ENCODE data around the gene IFITM1.

IFITM1 gene

GRCh38 chr11:293271-293851 lies 20.5 kb upstream of the IFITM1 start:
- Histone ChIP-seq H2AK5ac (ENCODE audit: low read length) (no peak overlapping the region), H2BK5ac (ENCODE audit: low read length) (no peak overlapping the region), H3K27me3 (ENCODE audit: insufficient read depth, low read length, poor library complexity) (no peaks in the 10 kb centered on the region), H3K9ac (ENCODE audit: low read length) (no peak overlapping the region), H3K4me3 (ENCODE audit: low read length) (no peak overlapping the region), H3K36me3 (ENCODE audit: control insufficient read depth, insufficient read depth, low read length) (peaks cover 8% of the 10 kb centered on the region), H3K18ac (ENCODE audit: low read length) (no peak overlapping the region), H3K27ac (ENCODE audit: low read depth, low read length) (no peak overlapping the region), H3K4ac (ENCODE audit: low read depth, low read length) (no peak overlapping the region), H4K8ac (ENCODE audit: low read depth, low read length) (no peak overlapping the region), H3K79me1 (ENCODE audit: low read length) (peaks cover 1% of the 10 kb centered on the region), H3K4me1 (ENCODE audit: control insufficient read depth, low read depth, low read length) (peaks cover 10% of the 10 kb centered on the region), H4K5ac (ENCODE audit: low read length) (no peak overlapping the region), H2BK15ac (replicated peaks; ENCODE audit: low read depth) (no peak overlapping the region), H3K4me2 (ENCODE audit: low read length) (no peak overlapping the region), H3K79me2 (ENCODE audit: control insufficient read depth, insufficient read depth, low read length) (no peaks in the 10 kb centered on the region), H3K23ac (ENCODE audit: low read length) (no peak overlapping the region), H2BK120ac (ENCODE audit: low read depth, low read length) (no peak overlapping the region), H3K56ac (ENCODE audit: low read length) (no peak overlapping the region)
- no CpG with 5 or more reads among the region's 18 CpGs for WGBS (ENCODE audit: extremely low coverage, insufficient coverage, low lambda C conversion rate)
- DNase-seq: no peak

- H3K4me2 ChIP-seq (ENCODE audit: low read length): no peak overlapping the region
- no peak overlapping the region for H3K4ac ChIP-seq (ENCODE audit: low read depth, low read length)
- DNase-seq: no peak
- no peak overlapping the region for H2BK15ac ChIP-seq (replicated peaks; ENCODE audit: low read depth)
- H3K18ac ChIP-seq (ENCODE audit: low read length): no peak overlapping the region
- H3K9ac ChIP-seq (ENCODE audit: low read length): no peak overlapping the region
- no peak overlapping the region for H2BK5ac ChIP-seq (ENCODE audit: low read length)
- peaks cover 8% of the 10 kb centered on the region for H3K36me3 ChIP-seq (ENCODE audit: control insufficient read depth, insufficient read depth, low read length)
- H3K4me3 ChIP-seq (ENCODE audit: low read length): no peak overlapping the region
- peaks cover 1% of the 10 kb centered on the region for H3K79me1 ChIP-seq (ENCODE audit: low read length)
- H4K5ac ChIP-seq (ENCODE audit: low read length): no peak overlapping the region
- no peak overlapping the region for H2AK5ac ChIP-seq (ENCODE audit: low read length)
- peaks cover 10% of the 10 kb centered on the region for H3K4me1 ChIP-seq (ENCODE audit: control insufficient read depth, low read depth, low read length)
- no peak overlapping the region for H2BK120ac ChIP-seq (ENCODE audit: low read depth, low read length)
- H3K23ac ChIP-seq (ENCODE audit: low read length): no peak overlapping the region
- no peak overlapping the region for H3K27ac ChIP-seq (ENCODE audit: low read depth, low read length)
- no peak overlapping the region for H3K56ac ChIP-seq (ENCODE audit: low read length)
- H3K79me2 ChIP-seq (ENCODE audit: control insufficient read depth, insufficient read depth, low read length): no peaks in the 10 kb centered on the region
- WGBS (ENCODE audit: extremely low coverage, insufficient coverage, low lambda C conversion rate): no CpG with 5 or more reads among the region's 27 CpGs
- H3K27me3 ChIP-seq (ENCODE audit: insufficient read depth, low read length, poor library complexity): no peaks in the 10 kb centered on the region
- no peak overlapping the region for H4K8ac ChIP-seq (ENCODE audit: low read depth, low read length)
Measured at GRCh38 chr11:293852-294661, 19.8 kb upstream of the IFITM1 start.

GRCh38 chr11:294780-295179 lies 19.1 kb upstream of the IFITM1 start:
- no CpG with 5 or more reads among the region's 16 CpGs for WGBS (ENCODE audit: extremely low coverage, insufficient coverage, low lambda C conversion rate)
- no peak overlapping the region for H2BK15ac ChIP-seq (replicated peaks; ENCODE audit: low read depth)
- no peak overlapping the region for H3K27ac ChIP-seq (ENCODE audit: low read depth, low read length)
- H4K5ac ChIP-seq (ENCODE audit: low read length): no peak overlapping the region
- no peaks in the 10 kb centered on the region for H3K27me3 ChIP-seq (ENCODE audit: insufficient read depth, low read length, poor library complexity)
- no peak overlapping the region for H3K4me3 ChIP-seq (ENCODE audit: low read length)
- no peak overlapping the region for H3K56ac ChIP-seq (ENCODE audit: low read length)
- H3K23ac ChIP-seq (ENCODE audit: low read length): no peak overlapping the region
- no peak overlapping the region for H2AK5ac ChIP-seq (ENCODE audit: low read length)
- no peaks in the 10 kb centered on the region for H3K79me2 ChIP-seq (ENCODE audit: control insufficient read depth, insufficient read depth, low read length)
- H3K9ac ChIP-seq (ENCODE audit: low read length): no peak overlapping the region
- H3K79me1 ChIP-seq (ENCODE audit: low read length): peaks cover 1% of the 10 kb centered on the region
- peaks cover 11% of the 10 kb centered on the region for H3K4me1 ChIP-seq (ENCODE audit: control insufficient read depth, low read depth, low read length)
- no peak overlapping the region for H3K4ac ChIP-seq (ENCODE audit: low read depth, low read length)
- H2BK120ac ChIP-seq (ENCODE audit: low read depth, low read length): no peak overlapping the region
- no peak overlapping the region for H3K4me2 ChIP-seq (ENCODE audit: low read length)
- H3K18ac ChIP-seq (ENCODE audit: low read length): no peak overlapping the region
- no peak overlapping the region for H2BK5ac ChIP-seq (ENCODE audit: low read length)
- H3K36me3 ChIP-seq (ENCODE audit: control insufficient read depth, insufficient read depth, low read length): peaks cover 8% of the 10 kb centered on the region
- no peak for DNase-seq
- no peak overlapping the region for H4K8ac ChIP-seq (ENCODE audit: low read depth, low read length)

GRCh38 chr11:295351-296170 lies 18.3 kb upstream of the IFITM1 start:
- Histone ChIP-seq H2BK5ac (ENCODE audit: low read length) (no peak overlapping the region), H2BK120ac (ENCODE audit: low read depth, low read length) (no peak overlapping the region), H3K4me3 (ENCODE audit: low read length) (no peak overlapping the region), H3K79me1 (ENCODE audit: low read length) (peaks cover 1% of the 10 kb centered on the region), H3K27me3 (ENCODE audit: insufficient read depth, low read length, poor library complexity) (no peaks in the 10 kb centered on the region), H3K9ac (ENCODE audit: low read length) (no peak overlapping the region), H4K8ac (ENCODE audit: low read depth, low read length) (no peak overlapping the region), H3K18ac (ENCODE audit: low read length) (no peak overlapping the region), H3K36me3 (ENCODE audit: control insufficient read depth, insufficient read depth, low read length) (peaks cover 8% of the 10 kb centered on the region), H3K4me2 (ENCODE audit: low read length) (no peak overlapping the region), H2AK5ac (ENCODE audit: low read length) (no peak overlapping the region), H3K79me2 (ENCODE audit: control insufficient read depth, insufficient read depth, low read length) (no peaks in the 10 kb centered on the region), H3K4ac (ENCODE audit: low read depth, low read length) (no peak overlapping the region), H3K56ac (ENCODE audit: low read length) (no peak overlapping the region), H3K27ac (ENCODE audit: low read depth, low read length) (no peak overlapping the region), H3K4me1 (ENCODE audit: control insufficient read depth, low read depth, low read length) (peaks cover 11% of the 10 kb centered on the region), H2BK15ac (replicated peaks; ENCODE audit: low read depth) (no peak overlapping the region), H3K23ac (ENCODE audit: low read length) (no peak overlapping the region), H4K5ac (ENCODE audit: low read length) (no peak overlapping the region)
- DNase-seq: no peak
- WGBS (ENCODE audit: extremely low coverage, insufficient coverage, low lambda C conversion rate): no CpG with 5 or more reads among the region's 26 CpGs

GRCh38 chr11:296171-297050 lies 17.4 kb upstream of the IFITM1 start:
- no peak overlapping the region for H2BK120ac ChIP-seq (ENCODE audit: low read depth, low read length)
- H4K5ac ChIP-seq (ENCODE audit: low read length): no peak overlapping the region
- peaks cover 8% of the 10 kb centered on the region for H3K36me3 ChIP-seq (ENCODE audit: control insufficient read depth, insufficient read depth, low read length)
- H3K27ac ChIP-seq (ENCODE audit: low read depth, low read length): no peak overlapping the region
- H3K4ac ChIP-seq (ENCODE audit: low read depth, low read length): no peak overlapping the region
- no peak overlapping the region for H3K4me2 ChIP-seq (ENCODE audit: low read length)
- WGBS (ENCODE audit: extremely low coverage, insufficient coverage, low lambda C conversion rate): no CpG with 5 or more reads among the region's 35 CpGs
- H3K4me3 ChIP-seq (ENCODE audit: low read length): no peak overlapping the region
- no peak overlapping the region for H4K8ac ChIP-seq (ENCODE audit: low read depth, low read length)
- H2BK5ac ChIP-seq (ENCODE audit: low read length): no peak overlapping the region
- H3K79me2 ChIP-seq (ENCODE audit: control insufficient read depth, insufficient read depth, low read length): no peaks in the 10 kb centered on the region
- no peaks in the 10 kb centered on the region for H3K27me3 ChIP-seq (ENCODE audit: insufficient read depth, low read length, poor library complexity)
- no peak overlapping the region for H2BK15ac ChIP-seq (replicated peaks; ENCODE audit: low read depth)
- no peak for DNase-seq
- H3K4me1 ChIP-seq (ENCODE audit: control insufficient read depth, low read depth, low read length): peaks cover 6% of the 10 kb centered on the region
- no peak overlapping the region for H3K9ac ChIP-seq (ENCODE audit: low read length)
- no peak overlapping the region for H2AK5ac ChIP-seq (ENCODE audit: low read length)
- H3K23ac ChIP-seq (ENCODE audit: low read length): no peak overlapping the region
- no peak overlapping the region for H3K18ac ChIP-seq (ENCODE audit: low read length)
- H3K56ac ChIP-seq (ENCODE audit: low read length): peak overlapping the region; percentile 15
- H3K79me1 ChIP-seq (ENCODE audit: low read length): no peaks in the 10 kb centered on the region
